NCI-H2029 (cell line): ENCODE results near the gene TNRC6A.
"Not testable (repeated sequence)": the region's sequence is repeated elsewhere in the genome, so short reads cannot be mapped to it uniquely, and the experiment has no call there.

Source experiments
- DNase-seq: peaks from one replicate; lab custom pipeline; 2025; lab: John Stamatoyannopoulos, UW

TNRC6A gene

DNA sequence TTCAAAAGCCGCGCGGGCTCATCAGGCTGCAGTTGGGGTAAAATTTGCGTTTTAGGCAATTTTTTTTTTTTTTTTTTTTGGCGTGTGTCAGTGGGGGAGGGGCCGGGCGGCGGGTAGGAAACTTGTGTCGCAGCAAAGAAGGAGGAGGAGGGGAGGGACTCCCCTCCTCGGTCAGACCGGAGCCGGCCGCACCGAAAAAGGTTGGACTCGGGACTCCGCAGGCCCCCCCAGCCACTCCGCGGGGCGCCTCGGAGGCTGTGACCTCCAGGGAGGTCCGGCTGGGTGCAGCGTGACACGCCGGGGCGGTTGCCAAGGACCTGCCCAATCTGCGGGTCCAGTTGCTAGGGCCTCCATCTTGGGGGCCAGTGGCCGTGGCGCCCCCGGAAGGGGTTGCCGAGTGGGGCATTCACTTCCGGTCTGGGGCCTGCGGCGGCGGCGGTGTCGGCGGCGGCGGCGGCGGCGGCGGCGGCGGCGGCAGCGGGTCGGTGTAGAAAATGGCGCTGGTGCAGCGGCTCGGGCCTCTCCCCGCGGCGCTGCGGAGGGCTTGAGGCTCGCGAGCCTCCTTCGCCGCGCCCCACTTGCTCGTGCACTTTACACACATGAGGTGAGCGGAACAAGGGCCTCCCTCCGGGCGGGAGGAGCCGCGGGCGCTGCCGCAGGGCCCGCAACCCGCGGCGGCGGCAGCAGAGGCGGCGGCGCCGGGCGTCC lies at the start of gene TNRC6A:
TNRC6A (plus strand) TSS at position 409 of the 708 bp plus-strand sequence; CDS start at position 600, 191 bp downstream.
- DNase-seq, result peak; percentile 82

DNA sequence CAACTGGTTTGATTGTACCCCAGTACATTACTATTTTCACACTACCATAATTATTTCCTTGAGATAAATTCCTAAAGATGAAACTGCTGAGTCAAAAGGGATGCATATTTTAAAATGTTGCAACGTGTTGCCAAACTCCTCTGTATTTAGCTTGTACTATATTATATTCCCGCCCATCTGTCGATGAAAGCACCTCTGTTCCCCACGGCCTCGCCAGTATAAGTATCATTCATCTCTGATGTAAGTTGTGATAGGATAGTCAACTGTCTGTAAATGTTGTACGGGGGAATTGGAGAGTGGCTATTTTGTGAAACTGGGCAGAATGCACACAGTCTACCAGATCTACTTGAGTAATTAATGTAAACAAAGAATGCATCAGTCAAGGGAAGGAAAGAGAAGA lies 47.7 kb upstream of the TNRC6A start:
- DNase-seq, result no peak

DNA sequence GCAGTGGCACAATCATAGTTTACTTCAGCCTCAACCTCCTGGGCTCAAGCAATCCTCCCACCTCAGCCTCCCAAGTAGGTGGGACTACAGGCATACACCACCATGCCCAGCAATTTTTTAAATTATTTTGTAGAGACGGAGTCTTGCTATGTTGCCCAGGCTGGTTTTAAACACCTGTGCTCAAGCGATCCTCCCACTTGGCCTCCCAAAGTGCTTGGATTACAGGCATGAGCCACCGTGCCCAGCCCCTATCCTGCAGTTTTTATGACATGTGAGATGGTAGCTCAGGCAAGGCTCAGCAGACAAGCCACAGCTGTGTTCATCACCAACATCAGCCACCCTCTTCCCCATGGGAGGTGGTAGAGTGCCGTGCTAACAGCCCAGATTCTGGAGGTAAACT lies 46.2 kb upstream of the TNRC6A start:
- DNase-seq, result no peak

DNA sequence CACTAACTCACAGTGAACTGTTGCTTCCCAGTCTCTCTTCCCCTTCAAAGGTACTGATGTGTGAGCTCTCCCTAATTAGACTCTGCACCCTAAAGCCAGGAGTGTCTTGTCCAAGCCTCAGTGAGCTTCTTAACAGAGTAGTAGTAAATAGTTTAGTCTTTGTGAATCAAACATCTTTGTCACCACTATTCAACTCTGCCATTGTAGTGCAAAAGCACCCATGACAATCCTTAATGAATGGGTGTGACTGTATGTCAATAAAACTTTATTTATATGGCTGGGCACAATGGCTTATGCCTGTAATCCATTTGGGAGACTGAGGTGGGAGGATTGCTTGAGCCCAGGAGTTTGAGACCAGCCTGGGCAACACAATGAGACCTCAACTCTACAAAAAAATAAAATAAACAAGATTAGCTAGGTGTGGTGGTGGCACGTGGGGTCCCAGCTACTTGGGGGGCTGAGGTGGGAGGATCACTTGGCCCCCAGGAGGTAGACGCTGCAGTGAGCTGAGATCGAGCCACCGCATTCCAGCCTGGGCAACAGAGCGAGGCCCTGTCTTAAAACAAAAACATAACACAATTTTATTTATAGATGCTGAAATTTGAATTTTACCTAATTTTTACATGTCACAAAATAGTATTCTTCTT lies 45.5 kb upstream of the TNRC6A start:
- no peak for DNase-seq

DNA sequence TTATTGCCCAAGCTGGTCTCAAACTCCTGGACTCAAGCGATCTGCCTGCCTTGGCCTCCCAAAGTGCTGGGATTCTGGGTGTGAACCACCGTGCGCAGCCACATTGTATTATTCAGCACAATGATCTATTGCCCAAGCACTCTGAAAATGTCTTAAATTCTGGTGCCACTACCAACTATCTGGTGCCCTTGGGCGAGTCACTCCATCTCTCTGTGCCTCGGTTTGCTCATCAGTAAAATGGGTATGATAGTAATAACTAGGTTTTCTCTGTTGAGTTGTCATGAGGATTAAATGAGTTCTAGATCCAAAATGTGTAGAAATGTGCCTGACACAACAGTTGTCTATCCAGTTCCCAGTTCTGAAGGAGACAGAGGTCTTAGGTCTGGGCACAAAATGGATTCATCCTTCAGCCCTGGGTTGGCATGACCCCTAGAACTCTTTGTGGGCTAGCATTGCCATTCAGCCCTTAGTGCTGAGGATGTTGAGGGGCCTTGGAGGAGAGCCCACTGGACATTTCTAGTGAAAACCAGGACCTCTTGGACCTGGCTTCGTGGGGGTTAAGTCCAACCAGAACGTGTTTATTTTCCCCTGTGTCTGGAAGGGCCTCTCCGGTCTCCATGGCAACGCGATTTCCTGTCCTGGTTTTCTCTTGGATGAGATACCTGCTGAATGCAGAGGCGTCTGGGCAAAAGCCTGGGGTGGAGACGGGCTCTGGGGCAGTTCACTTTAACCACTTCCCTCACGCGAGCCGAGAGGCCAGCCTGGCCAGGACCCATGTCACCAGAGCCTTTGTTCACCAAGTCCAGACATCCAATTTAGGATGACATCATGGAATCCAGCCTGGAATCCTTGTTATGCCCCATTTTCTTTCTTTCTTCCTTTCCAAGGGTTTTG lies 43.7 kb upstream of the TNRC6A start:
- peak; percentile 71 for DNase-seq

DNA sequence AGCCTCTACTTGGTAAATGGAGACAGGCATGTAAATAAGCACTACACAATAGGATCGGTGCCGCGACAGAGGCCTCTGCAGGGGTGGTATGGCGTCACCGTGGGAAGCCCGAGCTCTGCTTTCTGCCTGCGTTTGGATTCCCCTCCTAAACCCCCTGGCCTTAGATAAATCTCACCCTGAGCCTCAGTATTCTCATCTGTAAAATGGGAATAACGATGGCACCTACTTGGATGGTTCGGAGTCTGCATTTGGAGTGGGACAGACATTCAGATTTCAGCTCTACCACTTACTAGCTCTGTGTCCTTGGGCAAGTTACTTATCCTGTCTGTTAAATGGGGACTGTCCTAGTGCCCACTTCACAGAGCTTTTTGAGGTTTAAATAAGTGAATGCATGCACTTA lies 42.8 kb upstream of the TNRC6A start:
- DNase-seq, result peak; percentile 18

DNA sequence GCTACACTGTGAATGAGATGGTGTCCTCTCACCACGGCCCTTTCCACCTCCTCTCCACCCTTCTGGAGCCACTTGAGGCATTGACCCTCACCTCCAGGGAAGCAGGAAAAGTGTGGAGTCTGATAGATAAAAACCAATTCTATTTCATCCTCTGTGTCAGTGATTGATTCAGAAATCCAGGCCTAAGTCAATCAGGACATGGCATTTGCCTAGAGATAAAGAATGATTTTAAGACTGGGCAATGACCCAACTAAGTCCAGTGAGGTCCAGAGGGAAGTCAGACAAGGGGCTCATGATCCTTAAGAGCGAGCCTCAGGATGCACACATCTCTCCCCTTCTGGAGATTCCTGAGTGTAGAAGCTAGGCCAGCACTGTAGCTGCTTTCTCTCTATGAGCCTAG lies 41.1 kb upstream of the TNRC6A start:
- DNase-seq, result no peak

DNA sequence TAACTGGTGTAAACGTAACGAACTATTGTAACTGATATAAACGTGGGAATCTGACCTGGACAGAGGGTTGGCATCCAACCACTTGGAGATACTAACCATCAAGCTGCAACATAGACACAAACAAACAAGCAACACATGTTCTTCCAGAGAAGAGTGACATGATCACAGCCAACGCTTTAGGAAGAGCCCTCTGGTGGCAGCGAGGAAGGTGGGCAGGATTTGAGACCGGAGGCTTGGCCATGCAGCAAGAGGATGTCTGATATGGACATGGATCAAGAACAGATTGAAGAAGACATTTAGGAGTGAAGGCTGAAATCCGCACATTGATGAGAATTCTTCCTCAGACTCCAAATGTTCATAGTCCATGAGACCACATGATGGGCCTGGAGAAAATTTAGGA lies 40.3 kb upstream of the TNRC6A start:
- no peak for DNase-seq

DNA sequence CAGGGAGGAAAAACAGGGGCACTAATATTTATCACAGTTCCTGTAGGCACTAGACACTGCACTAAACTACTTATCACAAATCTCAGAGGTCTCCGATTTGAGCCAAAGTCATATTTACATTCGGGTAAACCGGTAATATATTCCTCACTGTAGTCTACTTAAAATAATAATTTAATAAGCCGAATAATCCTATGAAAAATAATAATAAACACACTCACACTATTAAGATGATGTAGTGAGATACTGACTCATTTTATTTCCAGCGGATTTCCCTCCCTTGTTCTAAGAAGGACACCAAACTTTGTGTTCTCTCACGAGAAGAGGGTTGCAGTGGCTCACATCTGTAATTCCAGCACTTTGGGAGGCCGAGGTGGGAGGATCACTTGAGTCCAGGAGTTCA lies 36.6 kb upstream of the TNRC6A start:
- no peak for DNase-seq

DNA sequence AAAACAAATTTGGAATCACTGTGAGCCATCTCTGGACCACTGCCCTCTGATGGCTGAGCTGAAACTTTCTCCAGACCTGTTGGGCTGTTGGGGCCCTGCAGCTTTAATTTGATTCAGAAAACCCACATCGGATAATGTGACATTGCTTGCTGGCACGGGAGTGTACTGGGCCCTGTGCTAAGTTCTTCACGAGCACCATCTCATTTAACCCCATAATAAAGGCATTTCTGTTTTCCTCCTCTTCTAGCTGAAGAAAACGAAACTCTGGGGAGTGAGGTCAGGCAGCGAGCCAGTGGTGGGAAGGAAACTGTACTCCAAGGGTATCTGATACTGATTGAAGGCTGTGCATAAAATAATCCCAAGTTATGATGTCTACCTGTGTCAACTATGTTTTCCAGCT lies 34.5 kb upstream of the TNRC6A start:
- DNase-seq, result no peak

DNA sequence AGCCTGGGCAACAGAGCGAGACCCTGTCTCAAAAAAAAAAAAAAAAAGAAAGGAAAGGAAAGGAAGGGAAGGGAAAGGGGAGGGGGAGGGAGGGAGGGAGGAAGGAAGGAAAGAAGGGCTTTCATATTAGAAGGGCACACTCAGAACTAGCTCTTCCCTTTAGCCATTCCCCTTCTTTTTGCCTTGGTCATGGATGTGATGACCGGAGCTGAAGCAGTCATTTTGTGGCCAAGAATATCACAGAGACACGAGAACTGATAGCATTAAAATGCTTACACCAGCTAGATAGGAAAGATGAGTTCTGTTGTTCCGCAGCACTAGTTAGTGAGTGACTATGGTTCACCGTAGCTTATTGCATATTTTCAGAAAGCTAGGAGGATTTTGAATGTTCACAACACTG lies 32.8 kb upstream of the TNRC6A start:
- DNase-seq, result no peak

DNA sequence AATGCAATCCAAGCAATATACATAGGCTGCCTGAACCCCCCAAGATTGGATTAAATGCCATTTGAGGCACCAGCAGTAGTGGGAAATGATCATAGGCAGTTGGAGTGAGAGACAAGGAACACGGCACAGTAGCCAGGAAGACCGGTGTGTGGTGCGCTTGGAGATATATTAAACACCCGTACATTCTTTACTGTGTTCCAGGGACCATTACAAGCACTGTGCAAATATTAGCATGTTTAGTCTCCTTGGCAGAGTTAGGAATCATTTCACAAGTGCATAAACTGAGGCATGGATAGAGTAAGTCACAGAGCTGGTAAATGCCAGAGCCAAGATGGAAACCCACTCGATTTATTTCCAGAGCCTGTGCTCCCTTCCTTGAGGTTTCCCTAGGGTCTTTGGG lies 31.1 kb upstream of the TNRC6A start:
- no peak for DNase-seq

DNA sequence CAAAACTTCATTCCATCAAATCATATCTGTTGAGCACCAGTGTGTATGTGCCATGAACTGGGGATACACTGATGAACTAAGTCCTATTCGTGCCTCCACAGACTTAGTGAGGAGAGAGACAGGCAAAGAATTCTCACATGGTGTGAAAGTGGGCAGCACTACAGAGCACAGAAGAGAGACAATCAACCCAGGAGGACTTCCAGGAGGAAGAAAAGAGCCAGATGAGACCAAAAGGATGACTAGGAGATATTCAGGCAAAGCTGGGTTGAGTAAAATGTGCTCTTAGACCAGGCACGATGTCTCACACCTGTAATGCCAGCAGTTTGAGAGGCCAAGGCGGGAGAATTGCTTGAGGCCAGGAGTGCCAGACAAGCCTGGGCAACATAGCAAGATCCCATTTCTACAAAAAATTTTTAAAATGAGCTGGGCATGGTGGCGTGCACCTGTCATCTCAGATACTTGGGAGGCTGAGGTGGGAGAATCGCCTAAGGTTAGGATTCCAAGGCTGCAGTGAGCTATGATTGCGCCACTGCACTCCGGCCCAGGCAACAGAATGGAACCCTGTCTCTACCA lies 30.2 kb upstream of the TNRC6A start:
- DNase-seq, result no peak

DNA sequence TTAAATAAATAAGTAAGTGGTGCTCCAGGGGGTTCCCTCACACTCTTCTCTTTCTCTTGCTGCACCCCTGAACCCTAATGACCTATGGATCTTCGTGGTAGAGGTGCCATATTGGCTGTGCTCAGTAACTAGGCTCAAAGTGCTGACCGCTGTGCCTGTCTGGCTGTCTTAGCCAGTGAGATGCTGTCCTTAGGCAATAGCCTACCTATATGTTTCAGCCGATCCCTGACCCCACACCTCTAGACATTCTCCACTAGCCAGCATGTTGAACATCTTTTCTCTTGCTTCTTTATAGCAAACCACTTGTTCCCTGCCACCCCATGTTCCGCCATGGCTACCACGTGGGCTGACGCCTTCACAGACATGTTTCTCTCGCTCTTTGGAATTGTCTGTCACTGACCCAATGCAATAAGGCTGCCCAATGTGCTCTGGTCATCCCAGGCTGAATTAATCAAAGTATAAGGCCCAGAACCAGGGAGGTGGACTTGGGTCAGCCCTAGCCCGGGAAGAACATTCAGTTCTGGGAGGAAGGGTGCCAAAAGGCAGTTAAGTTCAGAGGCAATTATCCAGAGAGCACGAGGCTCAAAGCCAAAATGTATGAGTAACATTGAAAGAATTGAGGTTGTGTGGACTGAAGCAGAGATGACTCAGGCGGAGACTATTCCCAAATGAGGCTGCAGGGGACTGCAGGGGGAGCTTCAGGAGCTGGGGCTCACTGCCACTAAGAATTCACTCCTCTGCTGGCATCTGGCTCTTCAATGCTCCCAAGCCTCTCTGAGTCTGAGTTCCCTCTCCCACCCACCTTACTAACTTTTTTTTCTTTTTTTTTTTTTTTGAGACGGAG lies 28.7 kb upstream of the TNRC6A start:
- no peak for DNase-seq

DNA sequence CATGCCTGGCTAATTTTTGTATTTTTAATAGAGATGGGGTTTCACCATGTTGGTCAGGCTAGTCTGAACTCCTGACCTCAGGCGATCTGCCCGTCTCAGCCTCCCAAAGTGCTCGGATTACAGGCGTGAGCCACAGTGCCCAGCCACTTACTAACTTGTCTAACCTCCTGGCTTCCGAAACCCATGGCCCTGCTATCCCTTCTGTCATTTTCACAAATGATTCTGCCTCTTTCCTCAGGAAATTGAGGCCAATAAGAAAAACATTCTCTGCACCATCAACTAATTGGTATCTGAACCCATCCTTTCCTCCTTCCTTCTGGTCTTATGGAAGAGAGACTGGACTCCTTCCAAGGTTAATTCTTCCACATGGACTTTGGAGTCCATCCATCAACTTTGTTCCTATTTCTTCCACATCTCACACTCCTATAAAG lies 27.9 kb upstream of the TNRC6A start:
- DNase-seq, result no peak

DNA sequence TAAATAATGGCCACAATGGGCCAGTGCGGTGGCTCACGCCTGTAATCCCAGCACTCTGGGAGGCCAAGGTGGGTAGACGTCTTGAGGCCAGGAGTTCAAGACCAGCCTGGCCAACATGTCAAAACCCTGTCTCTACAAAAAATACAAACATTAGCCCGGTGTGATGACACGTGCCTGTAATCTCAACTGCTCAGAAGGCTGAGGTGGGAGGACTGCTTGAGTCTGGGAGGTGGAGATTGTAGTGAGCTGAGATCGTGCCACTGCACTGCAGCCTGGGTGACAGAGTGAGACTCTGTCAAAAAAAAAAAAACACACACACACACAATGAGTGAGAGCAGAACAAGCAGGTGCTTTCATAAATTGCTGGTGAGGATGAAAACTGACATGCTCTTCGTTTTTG lies 21.7 kb upstream of the TNRC6A start:
- not testable (repeated sequence) for DNase-seq

DNA sequence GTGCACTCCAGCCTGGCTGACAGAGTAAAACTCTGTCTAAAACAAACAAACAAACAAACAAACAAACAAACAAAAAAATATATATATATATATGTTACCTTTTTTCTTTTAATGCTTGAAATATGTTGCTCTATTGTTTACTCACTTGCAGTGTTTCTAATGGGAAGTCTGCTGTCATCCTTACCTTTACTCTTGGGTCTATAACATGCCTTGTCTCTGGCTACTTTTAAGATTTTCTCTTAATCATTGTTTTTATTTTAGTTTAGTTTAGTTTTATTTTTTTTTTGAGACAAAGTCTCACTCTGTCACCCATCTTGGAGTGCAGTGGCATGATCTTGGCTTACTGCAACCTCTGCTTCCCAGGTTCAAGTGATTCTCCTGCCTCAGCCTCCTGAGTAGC lies 16.1 kb upstream of the TNRC6A start:
- DNase-seq, result no peak

DNA sequence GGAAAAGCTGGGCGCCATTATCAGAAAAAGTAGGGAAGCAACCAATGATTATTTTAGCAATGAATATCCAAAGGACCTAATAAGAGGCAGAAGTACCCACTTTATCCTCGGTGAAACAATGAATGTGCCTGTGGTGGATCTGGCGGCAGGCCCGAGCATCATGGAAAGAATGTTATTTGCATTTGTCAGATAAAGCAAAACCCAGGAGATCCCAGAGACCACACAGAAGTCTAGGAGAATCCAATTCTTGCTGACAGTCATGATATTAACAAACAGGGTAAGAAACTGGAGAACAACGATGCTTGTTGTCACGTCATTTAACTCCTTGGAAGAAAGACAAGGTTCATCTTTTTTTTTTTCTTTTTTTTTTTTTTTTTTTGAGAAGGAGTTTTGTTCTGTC lies 12.0 kb upstream of the TNRC6A start:
- no peak for DNase-seq

DNA sequence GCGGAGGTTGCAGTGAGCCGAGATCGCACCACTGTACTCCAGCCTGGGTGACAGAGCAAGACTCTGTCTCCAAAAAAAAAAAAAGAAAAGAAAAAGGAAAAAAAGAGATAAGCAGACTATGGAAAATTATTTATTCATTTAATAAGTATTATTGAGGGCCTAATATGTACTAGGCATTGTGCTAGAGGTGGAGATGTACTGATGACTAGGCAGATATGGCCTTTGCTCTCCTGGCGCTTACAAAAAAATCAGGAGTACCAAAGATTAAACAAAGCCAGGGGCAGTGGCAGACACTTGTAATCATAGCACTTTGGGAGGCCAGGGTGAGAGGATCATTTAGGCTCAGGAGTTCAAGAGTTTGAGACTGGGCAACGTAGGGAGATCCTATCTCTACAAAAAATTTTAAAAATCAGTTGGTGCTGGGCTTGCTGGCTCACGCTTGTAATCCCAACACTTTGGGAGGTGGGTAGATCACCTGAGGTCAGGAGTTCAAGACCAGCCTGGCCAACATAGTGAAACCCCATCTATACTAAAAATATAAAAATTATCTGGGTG lies 10.4 kb upstream of the TNRC6A start:
- no peak for DNase-seq

DNA sequence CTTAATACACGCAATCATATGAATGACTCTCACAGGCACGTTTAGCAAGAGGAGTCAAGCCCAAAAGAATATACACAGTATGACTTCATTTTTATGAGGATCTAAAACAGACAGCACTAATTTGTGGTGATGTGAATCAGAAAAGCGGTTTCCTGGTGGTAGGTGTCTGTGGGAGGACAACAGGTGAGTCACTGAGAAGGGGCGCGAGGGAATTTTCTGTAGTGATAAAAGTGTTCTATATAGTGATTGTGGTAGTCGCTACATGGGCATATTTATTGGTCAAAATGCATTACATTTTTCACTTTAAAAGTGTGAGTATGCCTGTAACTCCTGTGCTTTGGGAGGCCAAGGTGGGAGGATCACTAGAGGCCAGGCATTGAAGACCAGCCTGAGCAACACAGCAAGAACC lies 7.6 kb upstream of the TNRC6A start:
- no peak for DNase-seq

DNA sequence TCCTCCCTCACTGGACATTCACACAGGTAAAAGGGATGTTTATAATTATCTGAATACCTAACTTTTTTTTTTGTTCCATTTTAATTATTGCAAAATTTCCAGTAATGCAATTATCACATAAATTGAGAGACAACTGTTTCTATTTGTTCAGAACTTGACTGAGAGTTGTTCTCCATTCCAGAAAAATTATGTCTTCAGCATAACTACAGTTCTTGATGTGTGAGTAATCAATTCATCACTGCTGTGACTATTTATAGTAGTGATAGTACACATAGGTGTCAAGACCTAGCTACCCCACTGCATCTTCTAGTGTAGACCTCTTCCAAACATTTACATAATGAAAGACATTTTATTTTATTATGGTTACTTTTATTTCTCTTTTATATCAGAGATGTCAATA lies 5.8 kb upstream of the TNRC6A start:
- no peak for DNase-seq
